VCaP (cell line): ENCODE measurements around the gene UNC50.

Experiments
- H3K27ac ChIP-seq: fragments of 450-650 bp; 2 replicates; pipeline ENCODE4 v1.5.1; 2017
- CTCF ChIP-seq: fragments of 450-650 bp; conservative IDR thresholded peaks from 2 replicates; pipeline ENCODE4 v1.5.1; 2017; ENCODE audit warnings: mild to moderate bottlenecking, moderate library complexity

Gene UNC50

DNA sequence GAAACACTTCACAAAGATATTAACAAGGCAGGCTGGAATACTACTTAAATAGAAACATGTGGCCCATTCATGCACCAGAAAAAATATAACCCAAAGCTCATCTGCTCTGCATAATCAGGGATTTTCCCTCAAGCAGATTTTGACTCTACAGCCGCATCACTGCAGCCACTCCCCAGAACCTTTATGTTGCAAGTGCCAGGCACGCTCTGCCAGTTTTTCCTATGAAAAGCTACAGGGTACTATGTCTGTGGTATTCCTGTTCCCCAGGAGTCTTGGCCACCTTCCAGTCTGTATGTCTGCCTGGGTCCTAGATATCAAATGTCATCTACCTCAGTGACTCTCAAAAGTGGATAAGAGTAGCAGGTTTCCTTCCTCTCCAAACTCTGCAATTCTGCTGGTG is 3.8 kb upstream of the UNC50 start:
- TF ChIP-seq CTCF = no peak
- H3K27ac ChIP-seq = no peak overlapping the region

- no peak overlapping the region for H3K27ac ChIP-seq
- TF ChIP-seq CTCF = no peak
Observed at GRCh38 chr2:98605076-98605475, 3.3 kb upstream of the UNC50 start.

- H3K27ac ChIP-seq = no peak overlapping the region
Observed at GRCh38 chr2:98606431-98606830, 2.0 kb upstream of the UNC50 start.

GRCh38 chr2:98607104-98607503 is 1.3 kb upstream of the UNC50 start:
- peak overlapping the region; percentile 91; the same call in 1 of the 2 replicates for H3K27ac ChIP-seq

More at GRCh38 chr2:98606431-98606830, 2.0 kb upstream of the UNC50 start:
- TF ChIP-seq CTCF = no peak

GRCh38 chr2:98607741-98608115 is 661 bp upstream of the UNC50 start:
- TF ChIP-seq CTCF = no peak

More at GRCh38 chr2:98607104-98607503, 1.3 kb upstream of the UNC50 start:
- TF ChIP-seq CTCF = no peak

DNA sequence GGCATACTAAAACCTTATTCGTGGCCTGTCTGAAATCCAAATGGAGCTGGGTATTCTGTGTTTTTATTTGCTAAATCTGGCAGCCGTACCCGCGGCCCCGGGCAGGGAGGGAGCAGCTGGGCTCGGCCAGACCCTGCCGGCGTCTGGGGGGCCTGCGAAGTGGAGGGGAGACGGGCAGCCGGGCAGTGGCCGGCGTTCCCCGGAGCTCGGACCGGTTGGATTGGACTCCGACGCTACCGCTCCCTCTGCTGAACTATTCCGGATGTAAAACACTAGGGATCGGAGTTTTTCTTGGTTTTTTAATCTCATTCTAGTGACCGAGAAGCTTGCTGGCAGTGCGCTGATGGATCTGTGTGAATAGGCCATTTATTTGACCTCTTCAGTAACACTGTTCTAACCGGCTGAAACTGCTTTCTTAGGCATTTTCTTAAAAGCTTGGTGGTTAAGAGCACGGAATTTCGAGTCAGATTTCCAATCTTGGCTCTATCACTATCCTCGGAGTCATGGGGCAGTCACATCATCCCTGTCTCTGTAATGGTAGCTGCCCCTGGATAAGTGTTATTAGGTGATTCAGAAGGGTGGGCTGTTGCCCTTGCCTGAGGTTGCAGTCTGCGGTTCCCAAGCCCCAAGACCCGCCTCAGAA is 694 bp downstream of the UNC50 start:
- no peak for TF ChIP-seq CTCF
- peak overlapping the region; percentile 91 for H3K27ac ChIP-seq

More at GRCh38 chr2:98607741-98608115, 661 bp upstream of the UNC50 start:
- H3K27ac ChIP-seq = peak overlapping the region; percentile 91

DNA sequence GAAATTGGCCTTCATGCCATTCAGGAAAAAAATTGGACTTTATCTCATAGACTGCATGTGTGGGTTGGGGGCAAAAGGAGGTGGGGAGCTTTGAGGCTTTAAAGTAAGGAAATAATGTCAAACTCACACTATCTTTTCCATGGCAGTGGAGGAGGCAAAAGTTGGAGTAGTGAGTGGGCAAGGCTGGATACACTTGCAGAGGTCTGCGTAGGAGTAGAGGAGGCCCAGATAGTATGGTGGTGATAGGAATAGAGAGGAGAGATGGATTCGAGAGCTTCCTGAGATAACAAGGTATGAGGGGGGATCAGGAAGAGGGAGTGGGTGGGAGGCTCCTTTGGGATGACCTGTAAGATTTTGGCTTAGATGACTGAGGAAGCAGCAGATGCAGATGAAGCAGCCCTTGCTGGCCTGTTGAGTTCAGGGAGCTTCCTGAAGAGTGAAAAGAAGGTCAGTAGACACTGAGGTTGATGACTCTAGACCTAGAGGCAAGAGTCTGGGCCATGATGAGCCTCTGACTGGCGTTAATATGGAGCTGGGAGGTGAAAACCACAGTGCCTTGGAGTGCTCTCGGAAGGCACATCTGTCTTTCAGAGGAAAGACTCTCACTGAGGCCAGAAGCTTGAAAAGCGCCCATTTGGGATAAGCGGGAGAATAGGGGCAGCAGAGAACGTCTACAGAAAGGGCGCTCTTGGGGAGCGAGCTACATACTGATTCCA is 5.8 kb downstream of the UNC50 start:
- no peak for TF ChIP-seq CTCF
- no peak overlapping the region for H3K27ac ChIP-seq
